Choroid plexus epithelial cell (primary cell): ENCODE measurements around the gene CLINT1.
A peak's percentile ranks its signal among the peaks of the same experiment; 100 is the strongest.

Source experiments
- DNase-seq: peaks from one replicate; pipeline ENCODE4 v3.0.0-alpha.2; 2010; ENCODE audit warnings: low read depth
- H3K4me3 ChIP-seq: 2 replicates; pipeline ENCODE4 v1.5.1; 2011; ENCODE audit warnings: low read depth, mild to moderate bottlenecking, control low read depth, low read length, moderate library complexity
- TF ChIP-seq, protein P1 (sequence below): conservative IDR thresholded peaks from 2 replicates; pipeline ENCODE4 v1.5.1; 2011; ENCODE audit warnings: low read depth, mild to moderate bottlenecking, control low read depth, inconsistent platforms, low read length, moderate library complexity

Gene CLINT1

DNA sequence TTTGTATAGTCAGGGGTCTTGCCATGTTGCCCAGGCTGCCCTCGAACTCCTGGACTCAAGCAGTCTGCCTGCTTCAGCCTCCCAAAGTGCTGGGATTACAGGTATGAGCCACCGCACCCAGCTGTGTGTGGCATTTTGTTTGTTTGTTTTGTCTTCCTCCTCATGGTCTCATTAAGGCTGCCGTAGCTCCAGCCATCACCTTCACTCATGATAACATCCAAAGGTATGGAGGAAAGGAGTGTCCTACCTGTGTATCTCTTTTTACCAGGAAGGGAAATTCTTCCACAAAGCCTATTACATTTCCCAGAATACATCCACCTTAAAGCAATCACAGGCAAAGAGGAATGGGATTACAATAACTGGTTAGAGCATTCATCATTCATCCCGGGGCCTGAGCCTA is 88.3 kb downstream of the CLINT1 start:
- TF ChIP-seq, protein P1, sequence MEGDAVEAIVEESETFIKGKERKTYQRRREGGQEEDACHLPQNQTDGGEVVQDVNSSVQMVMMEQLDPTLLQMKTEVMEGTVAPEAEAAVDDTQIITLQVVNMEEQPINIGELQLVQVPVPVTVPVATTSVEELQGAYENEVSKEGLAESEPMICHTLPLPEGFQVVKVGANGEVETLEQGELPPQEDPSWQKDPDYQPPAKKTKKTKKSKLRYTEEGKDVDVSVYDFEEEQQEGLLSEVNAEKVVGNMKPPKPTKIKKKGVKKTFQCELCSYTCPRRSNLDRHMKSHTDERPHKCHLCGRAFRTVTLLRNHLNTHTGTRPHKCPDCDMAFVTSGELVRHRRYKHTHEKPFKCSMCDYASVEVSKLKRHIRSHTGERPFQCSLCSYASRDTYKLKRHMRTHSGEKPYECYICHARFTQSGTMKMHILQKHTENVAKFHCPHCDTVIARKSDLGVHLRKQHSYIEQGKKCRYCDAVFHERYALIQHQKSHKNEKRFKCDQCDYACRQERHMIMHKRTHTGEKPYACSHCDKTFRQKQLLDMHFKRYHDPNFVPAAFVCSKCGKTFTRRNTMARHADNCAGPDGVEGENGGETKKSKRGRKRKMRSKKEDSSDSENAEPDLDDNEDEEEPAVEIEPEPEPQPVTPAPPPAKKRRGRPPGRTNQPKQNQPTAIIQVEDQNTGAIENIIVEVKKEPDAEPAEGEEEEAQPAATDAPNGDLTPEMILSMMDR: no peak

DNA sequence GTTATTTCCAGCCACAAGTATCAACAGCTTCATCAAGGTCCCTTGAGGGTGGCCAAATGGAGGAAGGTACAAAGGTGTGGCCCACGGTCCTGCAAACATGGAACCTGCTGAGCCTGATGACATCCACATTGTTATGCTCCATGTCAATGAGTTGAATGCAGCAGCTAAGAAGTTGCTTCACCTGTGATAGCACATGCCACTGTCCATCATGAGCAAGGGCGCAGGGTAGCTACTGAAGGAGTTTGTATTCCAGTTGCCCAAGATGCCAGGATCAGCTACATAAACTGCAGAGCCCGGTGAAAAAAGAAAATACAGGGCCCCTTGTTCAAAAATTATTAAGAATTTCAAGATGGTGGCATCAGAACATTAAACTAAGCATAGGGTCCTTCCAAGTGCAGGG is 91.3 kb downstream of the CLINT1 start:
- TF ChIP-seq, protein P1: no peak
- DNase-seq: no peak
- H3K4me3 ChIP-seq: no peak overlapping the region

More for the DNA sequence above, 88.3 kb downstream of the CLINT1 start:
- no peak overlapping the region for H3K4me3 ChIP-seq
- DNase-seq: no peak

DNA sequence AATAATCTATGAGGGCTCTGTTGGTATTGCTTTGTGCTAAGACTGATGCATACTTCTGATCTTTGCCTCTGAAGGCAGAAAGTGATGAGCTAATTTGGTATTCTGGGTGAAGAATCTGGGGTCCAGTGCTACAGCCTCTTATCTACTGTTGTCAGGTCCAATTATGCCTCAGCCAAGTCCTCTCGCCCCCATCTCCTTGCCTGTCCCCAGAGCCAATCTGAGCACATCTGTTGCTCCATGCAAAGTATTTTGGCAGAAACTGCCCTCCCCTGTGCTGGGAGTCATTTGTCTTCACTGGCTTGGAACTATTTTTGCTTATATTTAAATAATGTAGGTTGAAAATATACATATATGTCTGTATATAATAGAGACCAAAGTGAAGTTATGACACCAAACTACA is 92.0 kb downstream of the CLINT1 start:
- TF ChIP-seq, protein P1: no peak

DNA sequence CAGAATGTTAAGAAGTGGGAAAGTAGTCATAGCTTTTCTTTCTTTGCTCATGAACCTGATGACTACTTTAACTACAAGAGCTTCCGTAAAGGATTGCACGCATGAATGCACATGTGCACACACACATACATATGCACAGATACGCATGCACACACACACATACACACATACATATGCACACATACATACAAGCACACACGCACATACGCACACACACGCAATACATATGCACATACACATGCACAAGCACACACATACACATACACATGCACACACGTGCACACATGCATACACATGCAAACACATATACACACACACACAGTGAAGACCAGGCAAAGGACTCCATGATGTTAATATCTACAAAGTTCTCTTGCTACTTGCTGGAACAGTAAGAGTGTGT is 92.5 kb downstream of the CLINT1 start:
- DNase-seq: no peak
- no peak overlapping the region for H3K4me3 ChIP-seq
- TF ChIP-seq, protein P1: no peak

More for the DNA sequence above, 92.0 kb downstream of the CLINT1 start:
- DNase-seq: no peak
- H3K4me3 ChIP-seq: no peak overlapping the region

DNA sequence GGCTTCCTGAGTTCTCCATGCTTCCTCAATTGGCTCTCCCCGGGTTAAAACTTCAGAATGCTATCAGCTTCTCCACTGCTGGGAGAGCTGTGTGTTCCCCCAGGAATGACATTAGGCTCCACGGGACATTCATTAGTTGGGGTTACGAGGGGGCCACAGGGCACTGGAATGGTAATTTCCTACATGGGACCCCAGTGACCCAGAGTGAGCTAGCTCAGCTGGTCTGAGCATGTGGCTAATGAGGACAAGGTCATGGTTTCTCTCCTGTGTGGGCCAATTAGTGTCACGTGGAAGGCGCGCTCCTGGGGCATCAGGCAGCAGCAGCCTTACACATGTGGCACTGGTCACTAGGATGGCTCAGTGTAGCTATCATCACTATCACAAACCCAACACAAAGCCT is 94.4 kb downstream of the CLINT1 start:
- TF ChIP-seq, protein P1: no peak
- H3K4me3 ChIP-seq: no peak overlapping the region
- no peak for DNase-seq

DNA sequence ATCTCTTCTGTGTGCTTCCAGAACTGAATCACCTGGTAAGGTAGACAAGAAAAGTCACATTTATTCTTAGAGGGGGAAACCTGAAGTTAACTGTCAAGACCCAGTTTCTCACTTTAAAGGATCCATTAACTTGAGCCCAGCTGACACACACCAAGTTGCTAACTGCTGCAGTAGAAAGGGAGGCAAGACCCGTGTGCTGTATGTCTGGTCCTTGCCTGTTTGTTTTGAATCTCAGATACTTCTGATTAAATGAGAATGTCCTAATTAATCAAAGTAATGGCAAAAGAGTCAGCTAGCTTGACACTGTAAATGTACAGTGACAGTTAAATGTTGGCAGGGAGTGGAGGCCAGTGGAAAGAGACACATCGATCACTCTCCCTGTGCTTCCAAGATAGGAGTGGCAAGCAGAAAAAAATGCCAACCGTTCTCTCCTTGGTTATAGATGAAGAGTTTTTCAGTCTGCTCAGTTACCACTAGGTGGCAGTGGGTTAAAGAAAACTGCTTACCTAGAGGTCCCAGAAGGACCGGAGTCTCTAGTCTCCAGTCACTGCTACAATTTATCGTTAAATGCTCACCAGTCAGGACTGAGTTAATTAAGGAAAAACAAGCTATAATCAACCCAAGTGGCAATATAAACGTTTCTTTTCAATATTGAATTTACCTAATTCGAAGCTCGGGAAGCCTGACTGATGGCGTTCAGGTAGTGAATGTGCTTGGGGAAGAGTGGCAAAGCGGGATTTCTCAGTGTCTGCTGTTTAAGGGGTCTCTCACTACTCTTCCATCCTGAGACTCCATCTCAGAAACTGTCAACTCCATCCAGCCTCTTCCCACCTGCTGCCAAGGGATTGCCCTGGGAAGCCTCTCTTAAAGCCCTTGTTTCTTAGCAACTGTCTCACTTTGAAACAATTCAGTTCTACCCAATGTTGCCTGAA is 97.0 kb downstream of the CLINT1 start:
- TF ChIP-seq, protein P1: peak; percentile 85
- peak; percentile 87 for DNase-seq
- H3K4me3 ChIP-seq: no peak overlapping the region

DNA sequence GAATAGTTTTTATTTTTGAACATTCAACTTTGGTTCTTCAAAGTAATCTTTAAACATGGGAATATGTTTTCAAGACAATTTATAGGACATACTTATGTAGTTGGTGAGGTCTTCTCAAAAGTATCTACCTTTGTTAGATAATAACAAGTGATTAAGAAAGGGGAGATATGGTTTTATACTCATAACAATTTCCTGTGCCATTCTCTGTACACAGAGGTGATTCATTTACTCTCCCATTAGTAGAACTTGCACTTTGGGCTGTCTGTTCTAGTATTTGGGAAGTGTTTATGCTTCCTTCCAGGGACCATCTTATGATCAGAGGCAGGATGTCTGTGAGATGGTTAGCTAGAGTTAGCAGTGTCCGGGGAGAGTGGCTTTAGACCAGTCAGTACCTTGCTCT is 100.2 kb downstream of the CLINT1 start:
- no peak overlapping the region for H3K4me3 ChIP-seq
- TF ChIP-seq, protein P1: no peak
- DNase-seq: no peak
